Astrocyte of the cerebellum (primary cell): ENCODE measurements around the gene NFATC3.

Source experiments
- DNase-seq: peaks from one replicate; pipeline ENCODE4 v3.0.0-alpha.2; 2011; ENCODE audit warnings: low read depth
- H3K4me3 ChIP-seq: 2 replicates; pipeline ENCODE4 v1.5.1; 2011; ENCODE audit warnings: mild to moderate bottlenecking, low read depth, low read length, moderate library complexity
- in situ Hi-C: cut with HindIII; loops from 2 replicates; pipeline ENCODE4 v1.10.0; 2017; ENCODE audit warnings: low sequenced_read_pairs
- TF ChIP-seq, protein P1 (sequence below): IDR thresholded peaks from 2 replicates; pipeline ENCODE4 v1.5.1; 2012; ENCODE audit warnings: low read length, low read depth, moderate library complexity, mild to moderate bottlenecking; ENCODE audit errors: missing control alignments

Gene NFATC3

GRCh38 chr16:68093816-68094613 is 8.8 kb downstream of the NFATC3 start:
- in situ Hi-C loops, result no loop called here
- TF ChIP-seq, protein P1, sequence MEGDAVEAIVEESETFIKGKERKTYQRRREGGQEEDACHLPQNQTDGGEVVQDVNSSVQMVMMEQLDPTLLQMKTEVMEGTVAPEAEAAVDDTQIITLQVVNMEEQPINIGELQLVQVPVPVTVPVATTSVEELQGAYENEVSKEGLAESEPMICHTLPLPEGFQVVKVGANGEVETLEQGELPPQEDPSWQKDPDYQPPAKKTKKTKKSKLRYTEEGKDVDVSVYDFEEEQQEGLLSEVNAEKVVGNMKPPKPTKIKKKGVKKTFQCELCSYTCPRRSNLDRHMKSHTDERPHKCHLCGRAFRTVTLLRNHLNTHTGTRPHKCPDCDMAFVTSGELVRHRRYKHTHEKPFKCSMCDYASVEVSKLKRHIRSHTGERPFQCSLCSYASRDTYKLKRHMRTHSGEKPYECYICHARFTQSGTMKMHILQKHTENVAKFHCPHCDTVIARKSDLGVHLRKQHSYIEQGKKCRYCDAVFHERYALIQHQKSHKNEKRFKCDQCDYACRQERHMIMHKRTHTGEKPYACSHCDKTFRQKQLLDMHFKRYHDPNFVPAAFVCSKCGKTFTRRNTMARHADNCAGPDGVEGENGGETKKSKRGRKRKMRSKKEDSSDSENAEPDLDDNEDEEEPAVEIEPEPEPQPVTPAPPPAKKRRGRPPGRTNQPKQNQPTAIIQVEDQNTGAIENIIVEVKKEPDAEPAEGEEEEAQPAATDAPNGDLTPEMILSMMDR, result peak; percentile 52
- no peak for DNase-seq
- no peak overlapping the region for H3K4me3 ChIP-seq

DNA sequence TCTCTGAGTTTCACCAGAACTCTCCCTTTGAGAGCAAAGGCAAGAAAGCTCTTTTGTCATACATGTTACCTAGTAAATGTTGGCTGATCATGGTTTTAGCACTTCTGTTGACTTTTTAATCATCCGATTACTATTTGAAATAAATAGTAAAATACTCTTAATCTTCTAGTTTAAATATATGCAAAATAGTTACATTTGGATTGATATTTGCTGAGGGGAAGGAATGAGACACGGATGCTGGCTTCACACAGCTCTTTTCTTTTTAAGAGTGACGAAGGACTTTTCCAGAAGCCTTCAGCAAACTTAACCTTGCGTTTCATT is 9.4 kb downstream of the NFATC3 start:
- no peak for DNase-seq
- no peak overlapping the region for H3K4me3 ChIP-seq
- TF ChIP-seq, protein P1, result peak; percentile 0
- in situ Hi-C loops, result no loop called here

DNA sequence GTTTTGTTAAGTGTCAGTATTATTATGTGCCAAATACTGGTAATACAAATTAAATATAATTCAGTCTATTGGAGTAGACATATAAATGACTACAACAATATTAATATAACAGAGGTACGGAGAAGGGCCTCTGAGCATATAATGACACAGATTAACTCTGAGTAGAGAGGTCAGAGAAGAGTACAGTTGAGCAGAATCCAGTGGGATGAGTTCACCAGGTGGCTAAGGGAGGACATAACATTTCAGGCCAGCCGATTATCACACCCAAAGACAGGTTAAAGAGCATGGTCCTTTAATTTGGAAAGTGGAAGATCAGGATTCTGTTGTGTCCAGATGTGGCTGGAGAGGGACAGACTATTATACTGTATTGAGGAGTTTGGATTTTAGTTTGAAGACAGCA is 11.3 kb downstream of the NFATC3 start:
- in situ Hi-C loops, result no loop called here
- TF ChIP-seq, protein P1, result no peak
- no peak for DNase-seq

GRCh38 chr16:68097088-68097487 is 11.9 kb downstream of the NFATC3 start:
- TF ChIP-seq, protein P1, result no peak
- no peak for DNase-seq
- in situ Hi-C loops, result no loop called here
- H3K4me3 ChIP-seq, result no peak overlapping the region

More for the DNA sequence above, 11.3 kb downstream of the NFATC3 start:
- no peak overlapping the region for H3K4me3 ChIP-seq

- in situ Hi-C loops, result no loop called here
- H3K4me3 ChIP-seq, result no peak overlapping the region
- TF ChIP-seq, protein P1, result no peak
- no peak for DNase-seq
Observed at GRCh38 chr16:68097895-68098294, 12.7 kb downstream of the NFATC3 start.

- no peak for DNase-seq
- no peak overlapping the region for H3K4me3 ChIP-seq
- TF ChIP-seq, protein P1, result no peak
- in situ Hi-C loops, result no loop called here
Observed at GRCh38 chr16:68100488-68100887, 15.3 kb downstream of the NFATC3 start.
